IPS-15b (cell line): ENCODE data around the gene SP6.
A peak's percentile ranks its signal among the peaks of the same experiment; 100 is the strongest.

Experiments
- H3K27me3 ChIP-seq: one replicate; pipeline ENCODE4 v1.6.1; 2013; ENCODE audit warnings: low read length; ENCODE audit not compliant: control insufficient read depth, insufficient read depth
- H3K36me3 ChIP-seq: one replicate; pipeline ENCODE4 v1.6.1; 2013; ENCODE audit warnings: low read length; ENCODE audit not compliant: control insufficient read depth, insufficient read depth
- H3K4me1 ChIP-seq: one replicate; pipeline ENCODE4 v1.6.1; 2013; ENCODE audit warnings: mild to moderate bottlenecking, low read length; ENCODE audit not compliant: control insufficient read depth, insufficient read depth
- H3K4me3 ChIP-seq: one replicate; pipeline ENCODE4 v1.5.1; 2013; ENCODE audit warnings: low read depth, low read length
- H3K9ac ChIP-seq: one replicate; pipeline ENCODE4 v1.6.1; 2013; ENCODE audit warnings: low read depth, mild to moderate bottlenecking, low read length
- H3K9me3 ChIP-seq: one replicate; pipeline ENCODE4 v1.6.1; 2013; ENCODE audit warnings: mild to moderate bottlenecking, low read length; ENCODE audit not compliant: control insufficient read depth, insufficient read depth

SP6 gene

GRCh38 chr17:47846716-47847340 lies 4.1 kb downstream of the SP6 start:
- H3K9me3 ChIP-seq: no peaks in the 10 kb centered on the region
- H3K36me3 ChIP-seq: no peaks in the 10 kb centered on the region
- peak overlapping the region; percentile 61 for H3K4me3 ChIP-seq
- H3K27me3 ChIP-seq: peaks cover 67% of the 10 kb centered on the region
- no peak overlapping the region for H3K9ac ChIP-seq
- H3K4me1 ChIP-seq: peaks cover 16% of the 10 kb centered on the region

GRCh38 chr17:47845716-47846075 lies 5.3 kb downstream of the SP6 start:
- Histone ChIP-seq H3K27me3 (peaks cover 65% of the 10 kb centered on the region), H3K9me3 (no peaks in the 10 kb centered on the region), H3K36me3 (no peaks in the 10 kb centered on the region), H3K9ac (no peak overlapping the region), H3K4me3 (no peak overlapping the region), H3K4me1 (peaks cover 16% of the 10 kb centered on the region)

- H3K9me3 ChIP-seq: no peaks in the 10 kb centered on the region
- H3K36me3 ChIP-seq: no peaks in the 10 kb centered on the region
- H3K4me1 ChIP-seq: peaks cover 14% of the 10 kb centered on the region
- H3K27me3 ChIP-seq: peaks cover 59% of the 10 kb centered on the region
- H3K4me3 ChIP-seq: no peak overlapping the region
- no peak overlapping the region for H3K9ac ChIP-seq
These were observed 5.9 kb downstream of the SP6 start for GRCh38 chr17:47844814-47845715.

- peaks cover 12% of the 10 kb centered on the region for H3K4me1 ChIP-seq
- no peaks in the 10 kb centered on the region for H3K36me3 ChIP-seq
- no peak overlapping the region for H3K4me3 ChIP-seq
- H3K27me3 ChIP-seq: peaks cover 51% of the 10 kb centered on the region
- no peak overlapping the region for H3K9ac ChIP-seq
- H3K9me3 ChIP-seq: no peaks in the 10 kb centered on the region
These were observed 6.7 kb downstream of the SP6 start for GRCh38 chr17:47844227-47844626.

- Histone ChIP-seq H3K9me3 (no peaks in the 10 kb centered on the region), H3K9ac (no peak overlapping the region), H3K4me1 (peaks cover 10% of the 10 kb centered on the region), H3K4me3 (no peak overlapping the region), H3K27me3 (peaks cover 42% of the 10 kb centered on the region), H3K36me3 (peaks cover 3% of the 10 kb centered on the region)
These were observed 7.6 kb downstream of the SP6 start for GRCh38 chr17:47843391-47843730.

- Histone ChIP-seq H3K27me3 (peaks cover 26% of the 10 kb centered on the region), H3K4me3 (peak overlapping the region; percentile 87), H3K9ac (no peak overlapping the region), H3K9me3 (no peaks in the 10 kb centered on the region), H3K36me3 (peaks cover 5% of the 10 kb centered on the region), H3K4me1 (peaks cover 9% of the 10 kb centered on the region)
These were observed 9.3 kb downstream of the SP6 start for GRCh38 chr17:47841488-47842291.

- Histone ChIP-seq H3K4me1 (peaks cover 7% of the 10 kb centered on the region), H3K27me3 (peaks cover 19% of the 10 kb centered on the region), H3K9ac (peak within 1 kb of the TSS; percentile 65), H3K4me3 (peak within 1 kb of the TSS; percentile 87), H3K36me3 (peaks cover 5% of the 10 kb centered on the region), H3K9me3 (no peaks in the 10 kb centered on the region)
These were observed 10.0 kb downstream of the SP6 start, which contains the start of gene SCRN2 for GRCh38 chr17:47840742-47841487. Gene SCRN2, minus strand, starts transcription at chr17:47841273. Its CDS starts 430 bp downstream, at chr17:47840843.

- peak overlapping the region; percentile 65 for H3K9ac ChIP-seq
- H3K27me3 ChIP-seq: peaks cover 11% of the 10 kb centered on the region
- H3K36me3 ChIP-seq: peaks cover 5% of the 10 kb centered on the region
- H3K9me3 ChIP-seq: no peaks in the 10 kb centered on the region
- H3K4me1 ChIP-seq: peaks cover 7% of the 10 kb centered on the region
- H3K4me3 ChIP-seq: peak overlapping the region; percentile 87
These were observed 10.8 kb downstream of the SP6 start for GRCh38 chr17:47840001-47840741.

GRCh38 chr17:47839071-47839470 lies 11.9 kb downstream of the SP6 start:
- Histone ChIP-seq H3K4me3 (no peak overlapping the region), H3K9me3 (no peaks in the 10 kb centered on the region), H3K27me3 (peaks cover under 1% of the 10 kb centered on the region), H3K36me3 (peaks cover 5% of the 10 kb centered on the region), H3K4me1 (peaks cover 4% of the 10 kb centered on the region), H3K9ac (no peak overlapping the region)

- no peak overlapping the region for H3K4me3 ChIP-seq
- peaks cover 4% of the 10 kb centered on the region for H3K4me1 ChIP-seq
- H3K36me3 ChIP-seq: peaks cover 5% of the 10 kb centered on the region
- H3K9me3 ChIP-seq: no peaks in the 10 kb centered on the region
- no peak overlapping the region for H3K9ac ChIP-seq
- H3K27me3 ChIP-seq: no peaks in the 10 kb centered on the region
These were observed 12.3 kb downstream of the SP6 start for GRCh38 chr17:47838636-47839035.
